H9 (cell line): ENCODE measurements around the gene PTRH1. TPM values are rescaled to one million over a fixed set of nuclear protein-coding genes. Genes with fewer than 3 reads are reported as not detected.

Experiments
- DNase-seq: peaks from one replicate; pipeline ENCODE4 v3.0.0-alpha.2; 2017
- H2AFZ ChIP-seq: one replicate; pipeline ENCODE4 v1.6.1; 2013; ENCODE audit warnings: mild to moderate bottlenecking, low read length, control low read depth, moderate library complexity
- H2AK5ac ChIP-seq: 2 replicates; pipeline ENCODE4 v1.6.1; 2013; ENCODE audit warnings: low read length, control low read depth, mixed read lengths; ENCODE audit not compliant: insufficient read length
- H2BK120ac ChIP-seq: one replicate; pipeline ENCODE4 v1.6.1; 2013; ENCODE audit warnings: low read depth, mild to moderate bottlenecking, low read length, control low read depth, inconsistent platforms; ENCODE audit not compliant: poor library complexity, severe bottlenecking
- H2BK12ac ChIP-seq: 2 replicates; pipeline ENCODE4 v1.6.1; 2013; ENCODE audit warnings: low read length, control low read depth, mixed read lengths, low read depth; ENCODE audit not compliant: insufficient read length
- H2BK15ac ChIP-seq: 2 replicates; pipeline ENCODE4 v1.6.1; 2013; ENCODE audit warnings: low read depth, low read length, control low read depth
- H2BK20ac ChIP-seq: one replicate; pipeline ENCODE4 v1.6.1; 2013; ENCODE audit warnings: low read depth, mild to moderate bottlenecking, low read length, control low read depth, inconsistent platforms; ENCODE audit not compliant: poor library complexity, severe bottlenecking
- H2BK5ac ChIP-seq: 2 replicates; pipeline ENCODE4 v1.6.1; 2013; ENCODE audit warnings: low read length, control low read depth, mixed read lengths; ENCODE audit not compliant: insufficient read length
- H3K14ac ChIP-seq: 2 replicates; pipeline ENCODE4 v1.6.1; 2013; ENCODE audit warnings: low read length, control low read depth; ENCODE audit not compliant: insufficient read depth
- H3K18ac ChIP-seq: 2 replicates; pipeline ENCODE4 v1.6.1; 2013; ENCODE audit warnings: low read depth, mild to moderate bottlenecking, mixed read lengths, low read length, control low read depth; ENCODE audit not compliant: insufficient read length
- H3K23ac ChIP-seq: 2 replicates; pipeline ENCODE4 v1.6.1; 2013; ENCODE audit warnings: low read length, control low read depth, mixed read lengths, low read depth; ENCODE audit not compliant: insufficient read length
- H3K23me2 ChIP-seq: 2 replicates; pipeline ENCODE4 v1.6.1; 2013; ENCODE audit warnings: low read depth, mild to moderate bottlenecking, mixed read lengths, low read length, control low read depth; ENCODE audit not compliant: insufficient read length, poor library complexity, severe bottlenecking
- H3K27ac ChIP-seq: 2 replicates; pipeline ENCODE4 v1.5.1; 2013; ENCODE audit warnings: low read length, control low read depth, mixed read lengths, low read depth; ENCODE audit not compliant: insufficient read length
- H3K27me3 ChIP-seq: 2 replicates; pipeline ENCODE4 v1.6.1; 2013; ENCODE audit warnings: low read length, control low read depth, inconsistent platforms; ENCODE audit not compliant: insufficient read depth
- H3K4ac ChIP-seq: 2 replicates; pipeline ENCODE4 v1.6.1; 2013; ENCODE audit warnings: low read depth, mild to moderate bottlenecking, control low read depth, inconsistent platforms, low read length, moderate library complexity
- H3K4me1 ChIP-seq: 2 replicates; pipeline ENCODE4 v1.6.1; 2013; ENCODE audit warnings: low read length, control low read depth, inconsistent platforms; ENCODE audit not compliant: insufficient read depth
- H3K4me2 ChIP-seq: 2 replicates; pipeline ENCODE4 v1.6.1; 2013; ENCODE audit warnings: low read length, control low read depth, mixed read lengths; ENCODE audit not compliant: insufficient read length, insufficient read depth
- H3K56ac ChIP-seq: 2 replicates; pipeline ENCODE4 v1.6.1; 2013; ENCODE audit warnings: low read depth, mild to moderate bottlenecking, mixed read lengths, low read length, control low read depth; ENCODE audit not compliant: insufficient read length
- H3K79me1 ChIP-seq: 2 replicates; pipeline ENCODE4 v1.6.1; 2013; ENCODE audit warnings: low read depth, mild to moderate bottlenecking, moderate library complexity, low read length, control low read depth, inconsistent platforms; ENCODE audit not compliant: insufficient read depth, poor library complexity, severe bottlenecking
- H3K79me2 ChIP-seq: 2 replicates; pipeline ENCODE4 v1.6.1; 2013; ENCODE audit warnings: low read length, control low read depth, inconsistent platforms; ENCODE audit not compliant: insufficient read depth
- H3K9ac ChIP-seq: 2 replicates; pipeline ENCODE4 v1.6.1; 2013; ENCODE audit warnings: low read length, control low read depth, mixed read lengths; ENCODE audit not compliant: insufficient read length; ENCODE audit errors: extremely low read depth
- H3K9me3 ChIP-seq: one replicate; pipeline ENCODE4 v1.6.1; 2013; ENCODE audit warnings: low read depth, low read length, inconsistent platforms; ENCODE audit not compliant: control insufficient read depth
- H3T11ph ChIP-seq: one replicate; pipeline ENCODE4 v1.6.1; 2013; ENCODE audit warnings: mild to moderate bottlenecking, low read length, control low read depth, inconsistent platforms
- H4K20me1 ChIP-seq: one replicate; pipeline ENCODE4 v1.6.1; 2013; ENCODE audit not compliant: control insufficient read depth, insufficient read length, insufficient read depth
- H4K5ac ChIP-seq: 2 replicates; pipeline ENCODE4 v1.6.1; 2013; ENCODE audit warnings: low read depth, mild to moderate bottlenecking, mixed read lengths, low read length, control low read depth; ENCODE audit not compliant: insufficient read length
- H4K8ac ChIP-seq: replicated peaks from 2 replicates; pipeline ENCODE4 v1.6.1; 2013; ENCODE audit warnings: low read length, control low read depth, mixed read lengths, low read depth; ENCODE audit not compliant: insufficient read length
- H4K91ac ChIP-seq: 2 replicates; pipeline ENCODE4 v1.6.1; 2013; ENCODE audit warnings: low read depth, mild to moderate bottlenecking, moderate library complexity, mixed read lengths, low read length, control low read depth; ENCODE audit not compliant: insufficient read length
- H3K27ac Mint-ChIP-seq, 3 experiments: 2 replicates in 2 of 3; 3 replicates in 1 of 3; pipeline ENCODE4 v1.8.0; 2020 to 2021; ENCODE audit warnings: mixed read lengths in 3 of 3, mild to moderate bottlenecking in 1 of 3, moderate library complexity in 1 of 3
- H3K27me3 Mint-ChIP-seq: 2 replicates; pipeline ENCODE4 v1.8.0; 2021; ENCODE audit warnings: low read depth, mild to moderate bottlenecking, moderate library complexity, mixed read lengths
- H3K36me3 Mint-ChIP-seq, 3 experiments: 2 replicates in 2 of 3; 3 replicates in 1 of 3; pipeline ENCODE4 v1.8.0; 2020 to 2021; ENCODE audit warnings: low read depth in 3 of 3, mixed read lengths in 3 of 3; ENCODE audit not compliant: insufficient read depth in 1 of 3
- H3K4me1 Mint-ChIP-seq, 2 experiments: 2 replicates each; pipeline ENCODE4 v1.8.0; 2020; ENCODE audit warnings: mixed read lengths in 2 of 2
- H3K4me3 Mint-ChIP-seq, 2 experiments: 2 replicates in 1 of 2; 3 replicates in 1 of 2; pipeline ENCODE4 v1.8.0; 2020 to 2021; ENCODE audit warnings: mild to moderate bottlenecking in 2 of 2, mixed read lengths in 2 of 2, moderate library complexity in 1 of 2
- H3K9me3 Mint-ChIP-seq, 2 experiments: 2 replicates in 1 of 2; 3 replicates in 1 of 2; pipeline ENCODE4 v1.8.0; 2020; ENCODE audit warnings: mild to moderate bottlenecking in 2 of 2, mixed read lengths in 2 of 2, moderate library complexity in 1 of 2
- CTCF ChIP-seq: fragments of 200-600 bp; sonication (generic); conservative IDR thresholded peaks from 3 replicates; pipeline ENCODE4 v1.8.0; 2021; ENCODE audit warnings: antibody characterized with exemption, mild to moderate bottlenecking
- WGBS: extraction: QIAGEN DNeasy Blood & Tissue Kit; methylation state at CpG from one replicate; pipeline ENCODE4 v1.1.7; 2013; ENCODE audit warnings: missing lambda C conversion rate, low lambda C conversion rate, mixed read lengths; ENCODE audit not compliant: insufficient read length; ENCODE audit errors: extremely low coverage; 5-methylcytosine and 5-hydroxymethylcytosine counted together
- total RNA-seq: library from RNA; stranded (reverse); gene quantifications from 2 replicates; pipeline ENCODE4 v1.2.1, GENCODE V29; 2021

PTRH1 gene
- total RNA-seq, 1 experiment from 2014 or later = 10.9 TPM

DNA sequence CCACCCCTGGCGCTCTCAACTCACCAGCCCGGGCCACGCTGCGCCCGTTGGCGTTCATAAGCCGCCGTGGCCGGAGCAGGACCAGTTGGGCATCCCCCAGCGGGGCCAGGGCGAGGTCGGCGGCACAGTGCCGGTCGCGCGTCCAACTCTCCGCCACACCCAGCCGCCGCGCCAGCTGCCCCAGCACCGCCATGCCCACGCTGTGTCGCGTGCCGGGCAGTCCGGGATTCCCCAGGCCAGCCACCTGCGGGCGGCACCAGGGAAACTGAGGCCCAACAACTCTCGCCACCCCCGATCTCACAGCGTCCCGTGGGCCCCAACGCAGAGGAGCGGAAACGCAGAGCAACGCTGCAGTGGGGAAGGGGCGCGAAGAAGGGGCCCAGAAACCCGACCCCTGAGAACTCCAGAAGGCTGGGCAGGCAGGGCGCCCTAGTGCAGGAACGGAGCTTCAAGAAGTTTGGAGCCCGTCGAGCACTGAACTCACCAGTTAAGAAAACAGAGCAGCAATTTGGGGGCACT is 453 bp downstream of the PTRH1 start:
- H4K20me1 ChIP-seq = no peaks in the 10 kb centered on the region
- no peak overlapping the region for H2BK15ac ChIP-seq
- H3K18ac ChIP-seq = peak overlapping the region; percentile 39
- no peak for TF ChIP-seq CTCF
- H3K27ac Mint-ChIP-seq = peak overlapping the region in 1 of 3 experiments; percentile 93; a peak in 1 of 7 replicates
- no peak overlapping the region for H3T11ph ChIP-seq
- H4K5ac ChIP-seq = no peak overlapping the region
- H3K36me3 Mint-ChIP-seq = no peaks in the 10 kb centered on the region; a peak in 1 of 7 replicates
- H3K23me2 ChIP-seq = peaks cover 13% of the 10 kb centered on the region
- WGBS = no CpG with 5 or more reads among the region's 44 CpGs
- H2BK12ac ChIP-seq = no peak overlapping the region
- H3K4me1 Mint-ChIP-seq = peaks cover 24 to 33% of the 10 kb centered on the region in 2 experiments
- no peak overlapping the region for H3K23ac ChIP-seq
- no peak overlapping the region for H3K56ac ChIP-seq
- H3K27ac ChIP-seq = no peak overlapping the region
- H3K14ac ChIP-seq = peak overlapping the region; percentile 27; the same call in 1 of the 2 replicates
- H2BK120ac ChIP-seq = no peak overlapping the region
- no peak overlapping the region for H2AK5ac ChIP-seq
- H2BK20ac ChIP-seq = no peak overlapping the region
- H3K4me1 ChIP-seq = no peaks in the 10 kb centered on the region; the same call in 1 of the 2 replicates
- H3K79me2 ChIP-seq = no peaks in the 10 kb centered on the region
- H3K9ac ChIP-seq = no peak overlapping the region
- H3K27me3 Mint-ChIP-seq = peaks cover 7% of the 10 kb centered on the region
- peak overlapping the region; percentile 89 to 98 for H3K4me3 Mint-ChIP-seq
- no peaks in the 10 kb centered on the region for H3K9me3 ChIP-seq
- H4K8ac ChIP-seq = no peak overlapping the region
- DNase-seq = no peak
- no peak overlapping the region for H4K91ac ChIP-seq
- no peak overlapping the region for H3K4ac ChIP-seq
- no peak overlapping the region for H2AFZ ChIP-seq
- H3K4me2 ChIP-seq = peak overlapping the region; percentile 54
- no peaks in the 10 kb centered on the region for H3K9me3 Mint-ChIP-seq
- no peak overlapping the region for H2BK5ac ChIP-seq
- H3K27me3 ChIP-seq = no peaks in the 10 kb centered on the region
- no peaks in the 10 kb centered on the region for H3K79me1 ChIP-seq
